GM18499 (cell line): ENCODE measurements around the gene TRAF3.
"Not testable (repeated sequence)": the region's sequence is repeated elsewhere in the genome, so short reads cannot be mapped to it uniquely, and the experiment has no call there.

Experiments used
- ATAC-seq: cut with Tn5 transposase; IDR thresholded peaks from one replicate; pipeline ENCODE4 v1.9.1; 2021; ENCODE audit warnings: moderate number of reproducible peaks; ENCODE audit not compliant: insufficient read depth, unreplicated experiment

Gene TRAF3

GRCh38 chr14:102915292-102916110, 138.3 kb downstream of the TRAF3 start:
- no peak for ATAC-seq

- ATAC-seq: no peak
These were observed 139.3 kb downstream of the TRAF3 start for GRCh38 chr14:102916347-102917055.

- no peak for ATAC-seq
These were observed 139.8 kb downstream of the TRAF3 start for GRCh38 chr14:102917056-102917385.

DNA sequence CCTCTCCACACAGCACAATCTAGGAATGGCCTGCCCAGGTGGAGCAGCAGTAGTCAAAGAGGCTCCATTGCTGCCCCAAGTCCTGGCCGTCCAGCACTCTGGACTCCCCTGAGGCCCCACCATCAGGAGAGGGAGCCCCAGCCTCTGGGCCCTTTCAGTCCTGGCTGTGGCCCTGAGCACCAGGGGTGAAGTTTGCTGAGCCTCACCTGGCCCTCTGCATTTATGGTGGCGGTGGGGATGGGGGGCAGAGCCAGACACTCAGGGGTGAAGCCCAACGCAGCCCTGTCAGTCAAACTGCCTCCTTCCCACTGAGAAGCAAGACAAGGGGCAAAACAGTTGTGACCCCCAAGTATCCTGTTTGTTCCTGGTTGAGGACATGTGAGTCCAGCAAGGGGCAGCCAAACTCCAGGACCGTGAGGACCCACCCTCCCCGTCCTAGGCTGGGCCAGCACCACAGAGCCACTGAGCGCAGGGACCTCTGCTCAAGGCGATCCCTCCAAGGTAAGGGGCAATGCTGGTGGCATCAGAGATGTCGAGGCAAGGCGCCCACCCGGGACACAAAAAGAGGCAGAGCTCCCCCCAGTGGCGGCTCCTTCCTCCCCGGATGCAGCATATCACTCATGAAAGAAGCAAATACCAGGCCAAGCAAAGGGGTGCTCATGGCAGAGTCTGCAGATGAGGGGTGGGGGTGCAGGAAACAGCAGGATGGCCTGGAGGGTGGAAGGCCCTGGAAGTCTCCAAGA, 140.4 kb downstream of the TRAF3 start:
- ATAC-seq: no peak

DNA sequence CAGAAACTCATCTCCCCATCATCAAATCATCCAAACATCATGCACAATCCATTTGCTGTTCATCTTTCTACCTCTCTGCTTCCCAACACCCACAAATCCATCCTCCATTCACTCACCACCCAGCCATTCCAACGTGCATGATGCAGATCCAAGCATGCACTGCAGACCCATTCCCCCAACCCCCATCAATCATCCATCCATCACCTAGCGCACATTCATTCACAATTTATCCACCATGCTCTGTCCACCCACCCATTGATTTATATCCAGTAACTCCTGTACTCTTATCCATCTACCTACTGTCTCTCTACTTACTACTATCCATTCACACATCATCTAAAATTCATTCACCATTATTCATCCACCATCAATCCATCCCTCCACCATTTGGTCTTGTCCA, 141.2 kb downstream of the TRAF3 start:
- no peak for ATAC-seq

- ATAC-seq: no peak
These were observed 143.2 kb downstream of the TRAF3 start for GRCh38 chr14:102920273-102920997.

DNA sequence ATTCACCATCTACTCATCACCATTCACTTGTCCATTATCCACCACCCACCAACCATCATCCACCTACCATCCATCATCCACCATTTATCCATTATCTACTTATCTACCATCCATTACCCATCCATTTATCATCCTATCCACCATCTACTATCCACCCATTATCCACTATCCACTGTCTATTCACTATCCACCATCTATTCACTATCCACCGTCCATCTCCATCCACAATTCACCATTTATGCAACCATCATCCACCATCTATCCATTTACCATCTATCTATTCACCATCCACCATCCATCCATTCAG, 143.7 kb downstream of the TRAF3 start:
- ATAC-seq: no peak

GRCh38 chr14:102922490-102923200, 145.4 kb downstream of the TRAF3 start, which contains the start of gene AMN:
Gene AMN, plus strand, starts transcription at chr14:102922663. Its CDS starts 26 bp downstream, at chr14:102922689.
- no peak for ATAC-seq

DNA sequence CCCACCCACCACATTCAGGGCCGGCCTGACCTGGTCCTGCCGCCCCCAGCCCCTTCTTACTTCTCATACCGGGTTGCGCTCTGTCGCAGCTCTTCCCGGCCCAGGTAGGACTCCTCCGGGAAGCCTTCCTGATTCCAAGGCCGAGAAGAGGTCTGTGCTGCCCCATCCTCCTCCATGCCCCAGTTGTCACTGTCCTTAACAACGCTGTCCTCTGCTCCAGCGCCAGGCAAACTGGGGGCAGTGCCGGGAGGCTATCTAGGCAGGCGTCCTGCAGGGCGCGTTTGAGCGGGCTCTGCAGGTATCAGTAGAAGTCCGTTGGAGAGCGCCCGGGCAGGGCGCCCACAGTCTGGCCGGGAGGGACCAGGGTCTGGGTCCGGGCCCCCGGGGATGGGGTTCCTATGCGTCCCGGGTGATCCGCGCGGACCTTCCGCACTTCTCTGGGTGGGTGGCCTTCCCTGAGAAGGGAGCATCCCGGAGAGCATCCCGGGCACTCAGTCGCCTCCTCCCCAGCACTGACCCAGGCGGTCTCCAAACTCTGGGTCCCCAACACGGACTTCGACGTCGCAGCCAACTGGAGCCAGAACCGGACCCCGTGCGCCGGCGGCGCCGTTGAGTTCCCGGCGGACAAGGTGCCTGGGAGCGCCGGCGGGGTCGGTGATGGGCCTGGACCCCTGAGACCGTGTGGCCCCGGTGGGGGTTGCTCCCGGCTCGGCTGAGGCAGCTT, 146.1 kb downstream of the TRAF3 start:
- no peak for ATAC-seq

DNA sequence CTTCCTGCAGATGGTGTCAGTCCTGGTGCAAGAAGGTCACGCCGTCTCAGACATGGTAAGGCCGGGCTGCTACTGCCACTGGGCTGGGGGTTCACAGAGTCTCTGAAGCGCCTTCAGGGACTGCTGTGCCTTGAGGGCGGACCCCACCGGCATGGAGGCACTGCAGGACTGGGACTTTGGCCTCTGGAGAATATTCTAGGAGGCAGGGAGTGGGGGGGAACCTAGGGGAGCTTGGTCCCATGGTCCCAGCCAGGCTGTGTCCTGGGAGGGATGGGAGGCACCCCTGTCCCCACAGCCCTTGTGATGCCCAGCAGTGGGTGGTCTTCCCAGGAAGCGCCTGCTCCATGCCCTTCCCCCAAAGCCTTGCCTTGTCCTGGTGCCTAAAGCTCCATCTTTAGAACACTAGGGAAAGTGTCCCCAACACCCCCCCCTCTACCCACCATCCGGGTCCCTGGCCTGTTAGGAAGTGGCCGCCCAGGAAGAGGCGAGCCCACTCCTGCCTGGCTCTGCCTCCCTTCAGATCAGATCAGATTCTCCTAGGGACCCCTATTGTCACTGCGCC, 146.8 kb downstream of the TRAF3 start:
- no peak for ATAC-seq

GRCh38 chr14:102924632-102925588, 147.7 kb downstream of the TRAF3 start:
- no peak for ATAC-seq

- no peak for ATAC-seq
These were observed 148.4 kb downstream of the TRAF3 start for GRCh38 chr14:102925646-102926045.

DNA sequence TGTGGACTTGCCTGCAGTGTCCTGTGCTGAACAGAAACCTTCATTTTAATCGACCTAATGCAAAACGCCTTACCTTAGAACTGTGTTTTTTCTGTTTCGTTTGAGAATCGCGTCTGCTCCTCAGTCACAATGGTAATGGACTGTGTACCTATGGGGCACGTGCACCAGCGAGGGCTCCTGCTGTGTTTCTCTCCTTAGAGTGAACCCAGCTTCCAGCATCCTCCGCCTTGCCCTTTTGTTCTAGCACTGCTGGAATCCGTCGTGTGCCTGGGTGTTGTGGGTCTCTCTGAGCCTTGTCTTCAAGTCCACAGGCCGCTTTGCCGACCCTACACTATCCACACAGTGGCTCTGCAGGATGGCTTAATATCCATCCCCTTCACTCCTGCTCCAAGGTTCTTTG, 148.9 kb downstream of the TRAF3 start:
- ATAC-seq: no peak

DNA sequence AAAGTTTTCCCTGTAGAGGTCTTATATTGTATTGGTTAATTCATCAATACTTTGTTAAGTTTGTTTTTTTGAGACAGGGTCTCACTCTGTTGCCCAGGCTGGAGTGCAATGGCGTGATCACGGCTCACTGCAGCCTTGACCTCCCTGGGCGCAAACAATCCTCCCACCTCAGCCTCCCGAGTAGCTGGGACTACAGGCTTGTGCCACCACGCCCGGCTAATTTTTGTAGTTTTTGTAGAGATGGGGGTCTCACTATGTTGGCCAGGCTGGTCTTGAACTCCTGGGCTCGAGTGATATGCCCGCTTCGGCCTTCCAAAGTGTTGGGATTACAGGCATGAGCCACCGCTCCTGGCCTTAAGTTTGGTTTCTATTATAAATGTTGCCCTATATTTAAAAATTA, 149.6 kb downstream of the TRAF3 start:
- ATAC-seq: not testable (repeated sequence)

- ATAC-seq: no peak
These were observed 150.2 kb downstream of the TRAF3 start for GRCh38 chr14:102927346-102927877.

DNA sequence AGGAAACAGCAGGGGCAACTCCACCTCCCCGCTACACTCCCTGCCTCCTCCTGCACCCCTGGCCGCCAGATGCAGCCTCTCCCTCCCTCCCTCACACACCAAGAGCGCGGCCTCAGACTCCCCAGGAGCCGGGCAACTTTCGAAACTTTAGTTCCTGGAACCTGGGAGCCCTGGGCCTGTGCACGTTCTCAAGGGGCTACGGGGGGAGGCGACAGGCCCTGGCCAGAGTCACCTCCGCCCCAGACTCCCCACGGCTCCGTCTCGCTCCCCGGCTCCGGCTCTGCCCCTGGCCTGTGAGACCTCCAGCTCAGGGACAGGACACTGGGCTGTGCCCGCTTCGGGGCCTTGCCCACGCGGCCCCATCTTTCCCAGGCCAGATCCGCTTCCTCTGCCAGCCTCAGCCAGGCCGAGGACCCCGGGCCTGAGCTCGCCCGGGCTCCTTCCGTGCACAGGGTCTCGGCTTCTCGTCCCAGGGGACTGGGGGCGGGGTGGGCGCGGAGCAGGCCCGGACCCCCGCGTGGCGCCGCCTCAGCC, 150.7 kb downstream of the TRAF3 start:
- no peak for ATAC-seq

- ATAC-seq: no peak
These were observed 151.4 kb downstream of the TRAF3 start for GRCh38 chr14:102928412-102929240.
